Thyroid gland (tissue), 4 donors: ENCODE results near the gene LRRC4C. TPM values are rescaled to one million over a fixed set of nuclear protein-coding genes. Genes with fewer than 3 reads are reported as not detected.
A peak's percentile ranks its signal among the peaks of the same experiment; 100 is the strongest.

Experiments
- DNase-seq, 2 donors: peaks; one replicate each; pipeline ENCODE4 v3.0.0-alpha.2; 2019
- H3K27ac ChIP-seq, 3 donors: fragments of 200-600 bp; sonication (generic); 1 replicate in 2 of 3; 2 replicates in 1 of 3; pipeline ENCODE4 v1.5.1; 2016 to 2019; ENCODE audit warnings: mild to moderate bottlenecking in 1 of 3, moderate library complexity in 1 of 3
- H3K27me3 ChIP-seq: fragments of 200-600 bp; sonication (generic); one replicate; pipeline ENCODE4 v1.5.1; 2019
- H3K36me3 ChIP-seq, 2 donors: fragments of 200-600 bp; sonication (generic); one replicate each; pipeline ENCODE4 v1.5.1; 2016 to 2019
- H3K4me1 ChIP-seq, 2 donors: fragments of 200-600 bp; sonication (generic); one replicate each; pipeline ENCODE4 v1.5.1; 2017 to 2019
- H3K4me3 ChIP-seq, 3 donors: fragments of 200-600 bp; sonication (generic); replicated peaks in 1 of 3; 1 replicate in 2 of 3; 2 replicates in 1 of 3; pipeline ENCODE4 v1.5.1; 2016; ENCODE audit warnings: mild to moderate bottlenecking in 1 of 3
- H3K9me3 ChIP-seq: fragments of 200-600 bp; sonication (generic); one replicate; pipeline ENCODE4 v1.5.1; 2017
- POLR2A ChIP-seq, 2 donors: fragments of 450-650 bp; IDR thresholded peaks; one replicate each; pipeline ENCODE4 v1.6.1; 2017; ENCODE audit warnings: antibody characterized with exemption in 2 of 2, mild to moderate bottlenecking in 2 of 2, moderate library complexity in 1 of 2
- WGBS, 2 donors: methylation state at CpG; one replicate each; pipeline ENCODE4 v1.1.5; 2017; 5-methylcytosine and 5-hydroxymethylcytosine counted together
- intact Hi-C: fragments of 100-400 bp; cut with DNase I; formaldehyde crosslinking; loops from one replicate; pipeline ENCODE4 v1.15.1; 2023
- total RNA-seq, 4 donors: library from RNA; depleted of rRNA; stranded (reverse); fragments of >200 nt; gene quantifications; one replicate each; pipeline ENCODE4 v1.2.3, GENCODE V29; 2016
- TF ChIP-seq, protein P1 (sequence below), 6 experiments: fragments of 200-600 bp in 3 of 6; fragments of 450-650 bp in 3 of 6; sonication (generic) in 3 of 6; IDR thresholded peaks; one replicate each; pipeline ENCODE4 v1.5.1; 2016 to 2019; ENCODE audit warnings: antibody characterized with exemption in 6 of 6, mild to moderate bottlenecking in 2 of 6, inconsistent platforms in 1 of 6, moderate library complexity in 1 of 6

LRRC4C gene
- total RNA-seq, 4 donors from 2014 or later: 4.6 to 13.9 (median 7.8) TPM

DNA sequence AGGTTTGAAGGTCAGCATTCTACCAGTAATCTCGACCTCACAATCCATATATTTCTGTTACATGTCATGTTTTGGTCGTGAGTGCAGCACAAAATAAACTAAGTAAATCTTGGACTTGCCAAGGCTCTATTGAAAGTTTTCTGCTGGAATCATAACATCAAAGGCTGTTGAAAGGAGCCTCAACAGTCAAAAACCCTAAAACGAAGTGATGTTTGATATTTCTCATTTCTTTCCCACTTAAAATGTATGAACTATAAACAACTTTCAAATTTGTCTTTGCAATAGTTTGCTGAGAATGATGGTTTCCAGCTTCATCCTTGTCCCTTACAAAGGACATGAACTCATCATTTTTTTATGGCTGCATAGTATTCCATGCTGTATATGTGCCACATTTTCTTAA, 1118.5 kb downstream of the LRRC4C start:
- Histone ChIP-seq H3K9me3 (no peaks in the 10 kb centered on the region), H3K36me3 (no peaks in the 10 kb centered on the region), H3K27ac (no peak overlapping the region), H3K4me1 (no peaks in the 10 kb centered on the region), H3K27me3 (no peaks in the 10 kb centered on the region), H3K4me3 (no peak overlapping the region)
- WGBS, 2 donors: 74 to 84% methylated on average over 3 of the region's 3 CpGs
- TF ChIP-seq POLR2A (IDR thresholded peaks at IDR 0.05): no peak
- TF ChIP-seq, protein P1, sequence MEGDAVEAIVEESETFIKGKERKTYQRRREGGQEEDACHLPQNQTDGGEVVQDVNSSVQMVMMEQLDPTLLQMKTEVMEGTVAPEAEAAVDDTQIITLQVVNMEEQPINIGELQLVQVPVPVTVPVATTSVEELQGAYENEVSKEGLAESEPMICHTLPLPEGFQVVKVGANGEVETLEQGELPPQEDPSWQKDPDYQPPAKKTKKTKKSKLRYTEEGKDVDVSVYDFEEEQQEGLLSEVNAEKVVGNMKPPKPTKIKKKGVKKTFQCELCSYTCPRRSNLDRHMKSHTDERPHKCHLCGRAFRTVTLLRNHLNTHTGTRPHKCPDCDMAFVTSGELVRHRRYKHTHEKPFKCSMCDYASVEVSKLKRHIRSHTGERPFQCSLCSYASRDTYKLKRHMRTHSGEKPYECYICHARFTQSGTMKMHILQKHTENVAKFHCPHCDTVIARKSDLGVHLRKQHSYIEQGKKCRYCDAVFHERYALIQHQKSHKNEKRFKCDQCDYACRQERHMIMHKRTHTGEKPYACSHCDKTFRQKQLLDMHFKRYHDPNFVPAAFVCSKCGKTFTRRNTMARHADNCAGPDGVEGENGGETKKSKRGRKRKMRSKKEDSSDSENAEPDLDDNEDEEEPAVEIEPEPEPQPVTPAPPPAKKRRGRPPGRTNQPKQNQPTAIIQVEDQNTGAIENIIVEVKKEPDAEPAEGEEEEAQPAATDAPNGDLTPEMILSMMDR (IDR thresholded peaks at IDR 0.05): no peak
- intact Hi-C loops: no loop called here
- no peak for DNase-seq

DNA sequence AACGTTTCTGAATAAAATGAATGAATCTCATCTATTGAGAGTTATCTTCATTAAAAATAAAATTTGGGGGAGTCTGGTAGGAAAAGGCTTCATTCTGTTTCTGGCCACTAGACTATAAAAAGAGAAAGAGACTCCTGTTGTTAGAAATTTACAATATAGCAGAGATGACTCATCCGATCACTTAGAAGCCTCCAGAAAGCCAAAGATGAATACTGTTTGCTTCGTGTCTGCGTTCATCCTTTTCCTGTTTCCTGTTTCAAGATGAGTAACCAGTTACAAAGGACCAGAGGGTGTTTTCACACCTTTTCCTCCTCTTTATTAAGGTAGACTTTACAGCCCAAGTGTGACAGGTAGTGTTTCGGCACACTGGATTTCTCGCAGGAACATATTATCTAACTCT, 1120.7 kb downstream of the LRRC4C start:
- no peak for TF ChIP-seq POLR2A (IDR thresholded peaks at IDR 0.05)
- TF ChIP-seq, protein P1 (IDR thresholded peaks at IDR 0.05): no peak
- Histone ChIP-seq H3K4me1 (no peaks in the 10 kb centered on the region), H3K4me3 (no peak overlapping the region), H3K27ac (no peak overlapping the region), H3K9me3 (no peaks in the 10 kb centered on the region), H3K36me3 (no peaks in the 10 kb centered on the region), H3K27me3 (no peaks in the 10 kb centered on the region)
- no peak for DNase-seq
- intact Hi-C loops: no loop called here
- WGBS, 2 donors: 77 to 79% methylated on average over 6 of the region's 6 CpGs

DNA sequence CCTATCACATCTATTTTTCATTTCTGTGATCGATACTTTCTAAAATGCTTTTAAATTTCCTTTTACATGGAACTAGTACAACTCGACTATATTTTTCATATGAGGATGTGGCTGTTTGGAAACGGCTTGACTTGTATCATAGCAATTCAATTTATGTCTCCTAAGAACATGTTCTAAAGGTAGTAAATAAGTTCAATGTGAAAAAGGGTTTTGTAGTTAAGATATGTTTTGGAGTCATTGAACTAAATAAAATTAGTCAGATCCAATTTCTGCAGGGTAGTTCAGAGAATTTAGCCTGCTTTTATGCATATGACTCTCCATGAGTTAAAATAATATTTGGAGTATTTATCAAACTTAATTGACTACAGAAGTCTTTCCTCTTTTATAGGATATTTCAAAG, 1121.4 kb downstream of the LRRC4C start:
- no peak for DNase-seq
- Histone ChIP-seq H3K4me3 (no peak overlapping the region), H3K4me1 (no peaks in the 10 kb centered on the region), H3K9me3 (no peaks in the 10 kb centered on the region), H3K36me3 (no peaks in the 10 kb centered on the region), H3K27me3 (no peaks in the 10 kb centered on the region), H3K27ac (no peak overlapping the region)
- TF ChIP-seq, protein P1 (IDR thresholded peaks at IDR 0.05): no peak
- TF ChIP-seq POLR2A (IDR thresholded peaks at IDR 0.05): no peak
- WGBS, 2 donors: 89 to 91% methylated on average over 3 of the region's 3 CpGs
- intact Hi-C loops: no loop called here

DNA sequence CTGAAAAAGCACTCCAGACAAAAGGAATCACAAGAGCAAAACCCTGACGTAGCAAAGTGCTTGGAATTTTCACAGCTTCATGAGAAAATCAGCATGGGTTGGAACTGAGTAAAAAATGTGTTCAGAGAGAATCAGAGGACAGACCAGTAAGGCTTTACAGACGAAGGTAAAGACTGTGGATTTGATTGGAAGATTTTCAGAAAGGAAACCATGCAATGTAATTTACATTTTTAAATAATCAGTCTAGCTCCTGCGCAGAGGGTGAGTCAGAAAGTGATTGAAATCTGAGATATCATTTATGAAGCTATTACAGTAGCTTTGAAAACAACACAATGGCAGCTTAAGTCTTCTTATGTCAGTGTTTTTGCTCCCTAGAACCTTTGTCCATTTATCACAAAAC, 1122.3 kb downstream of the LRRC4C start:
- no peaks in the 10 kb centered on the region for H3K9me3 ChIP-seq
- H3K4me3 ChIP-seq: no peak overlapping the region
- no peaks in the 10 kb centered on the region for H3K36me3 ChIP-seq
- no peak overlapping the region for H3K27ac ChIP-seq
- 53 to 62% methylated on average over 3 of the region's 3 CpGs for WGBS, 2 donors
- TF ChIP-seq, protein P1 (IDR thresholded peaks at IDR 0.05): no peak
- TF ChIP-seq POLR2A (IDR thresholded peaks at IDR 0.05): no peak
- H3K4me1 ChIP-seq: no peaks in the 10 kb centered on the region
- H3K27me3 ChIP-seq: no peaks in the 10 kb centered on the region
- DNase-seq: no peak
- intact Hi-C loops: no loop called here

DNA sequence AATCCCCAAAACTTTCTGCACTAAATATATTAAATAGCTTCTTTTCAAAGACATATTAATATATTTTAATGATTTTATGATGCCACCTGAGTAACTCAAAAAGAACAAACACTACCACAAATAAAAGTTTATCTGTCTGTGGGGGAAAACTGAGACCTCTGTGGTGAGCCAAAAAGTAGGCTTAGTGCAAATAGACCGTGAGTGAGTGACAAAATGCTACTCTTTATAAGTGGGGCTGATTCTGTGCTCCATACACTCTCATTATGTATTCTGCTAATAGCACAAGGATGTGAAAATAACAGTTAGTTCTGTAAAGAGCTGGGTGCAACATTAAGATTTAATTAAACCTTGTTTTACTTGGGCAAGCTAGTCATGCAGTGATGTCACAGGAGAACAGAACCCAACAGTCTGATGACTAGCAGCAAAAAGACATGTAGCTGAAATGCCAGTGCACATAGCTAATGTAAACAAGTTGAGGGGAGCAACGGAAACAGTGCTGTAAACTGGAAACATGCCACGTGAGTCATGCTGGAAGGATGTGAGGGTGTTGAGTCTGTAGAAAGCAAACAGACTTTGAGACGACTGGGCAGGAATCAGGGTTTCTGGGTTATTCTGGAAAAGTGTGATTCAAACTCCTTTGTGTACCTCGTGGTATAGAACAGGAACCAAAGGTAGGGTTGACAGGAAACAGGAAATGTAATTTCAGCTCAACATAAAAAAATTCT, 1130.4 kb downstream of the LRRC4C start:
- TF ChIP-seq, protein P1 (IDR thresholded peaks at IDR 0.05): no peak
- TF ChIP-seq POLR2A (IDR thresholded peaks at IDR 0.05): no peak
- Histone ChIP-seq H3K9me3 (no peaks in the 10 kb centered on the region), H3K4me3 (no peak overlapping the region), H3K27me3 (no peaks in the 10 kb centered on the region), H3K4me1 (peaks cover 0 to 3% of the 10 kb centered on the region in 2 donors), H3K36me3 (no peaks in the 10 kb centered on the region), H3K27ac (peak overlapping the region in 1 of 3 donors; percentile 31)
- intact Hi-C loops: no loop called here
- peak; percentile 77 to 80 for DNase-seq
- WGBS, 2 donors: 10 to 14% methylated on average over 5 of the region's 5 CpGs
